ENCODE measurements around the gene GBX1. TPM values are rescaled to one million over a fixed set of nuclear protein-coding genes. Genes with fewer than 3 reads are reported as not detected.
A peak's percentile ranks its signal among the peaks of the same experiment; 100 is the strongest.

GBX1 gene
- total RNA-seq, 2 donors from 2014 or later: 1.2 TPM; not detected in 1

GRCh38 chr7:151115121-151115835 lies 52.2 kb downstream of the GBX1 start:
- Mint-ChIP-seq H3K36me3 (ENCODE audit: low read depth) (peaks cover 19% of the 10 kb centered on the region), H3K27me3 (no peaks in the 10 kb centered on the region), H3K4me3 (peak overlapping the region; percentile 52), H3K27ac (no peak overlapping the region), H3K9me3 (no peaks in the 10 kb centered on the region), H3K4me1 (peaks cover 8% of the 10 kb centered on the region)
- ATAC-seq (replicated peaks): peak; percentile 58

GRCh38 chr7:151114151-151115090 lies 53.1 kb downstream of the GBX1 start:
- Mint-ChIP-seq H3K27ac (no peak overlapping the region), H3K27me3 (no peaks in the 10 kb centered on the region), H3K9me3 (no peaks in the 10 kb centered on the region), H3K4me1 (peaks cover 8% of the 10 kb centered on the region), H3K4me3 (peak overlapping the region; percentile 33), H3K36me3 (ENCODE audit: low read depth) (peaks cover 10% of the 10 kb centered on the region)
- peak; percentile 19 for ATAC-seq (replicated peaks)

GRCh38 chr7:151113344-151114150 lies 53.9 kb downstream of the GBX1 start:
- Mint-ChIP-seq H3K4me1 (peaks cover 8% of the 10 kb centered on the region), H3K4me3 (peak overlapping the region; percentile 33), H3K9me3 (no peaks in the 10 kb centered on the region), H3K36me3 (ENCODE audit: low read depth) (peaks cover 2% of the 10 kb centered on the region), H3K27ac (no peak overlapping the region), H3K27me3 (no peaks in the 10 kb centered on the region)
- ATAC-seq (replicated peaks): no peak

GRCh38 chr7:151110941-151111645 lies 56.4 kb downstream of the GBX1 start:
- Mint-ChIP-seq H3K27me3 (no peaks in the 10 kb centered on the region), H3K9me3 (no peaks in the 10 kb centered on the region), H3K27ac (peak overlapping the region; percentile 49), H3K36me3 (ENCODE audit: low read depth) (no peaks in the 10 kb centered on the region), H3K4me1 (no peaks in the 10 kb centered on the region), H3K4me3 (no peak overlapping the region)
- peak; percentile 85 for ATAC-seq (replicated peaks)

GRCh38 chr7:151110236-151110940 lies 57.1 kb downstream of the GBX1 start:
- Mint-ChIP-seq H3K9me3 (no peaks in the 10 kb centered on the region), H3K27me3 (no peaks in the 10 kb centered on the region), H3K27ac (peak overlapping the region; percentile 49), H3K4me3 (no peak overlapping the region), H3K36me3 (ENCODE audit: low read depth) (no peaks in the 10 kb centered on the region), H3K4me1 (no peaks in the 10 kb centered on the region)
- no peak for ATAC-seq (replicated peaks)

GRCh38 chr7:151109094-151110048 lies 58.1 kb downstream of the GBX1 start:
- no peaks in the 10 kb centered on the region for H3K9me3 Mint-ChIP-seq
- H3K36me3 Mint-ChIP-seq (ENCODE audit: low read depth): no peaks in the 10 kb centered on the region
- H3K27ac Mint-ChIP-seq: no peak overlapping the region
- H3K4me1 Mint-ChIP-seq: no peaks in the 10 kb centered on the region
- no peak overlapping the region for H3K4me3 Mint-ChIP-seq
- H3K27me3 Mint-ChIP-seq: no peaks in the 10 kb centered on the region
- ATAC-seq (replicated peaks): no peak

GRCh38 chr7:151107882-151108281 lies 59.6 kb downstream of the GBX1 start:
- Mint-ChIP-seq H3K27me3 (no peaks in the 10 kb centered on the region), H3K27ac (no peak overlapping the region), H3K9me3 (no peaks in the 10 kb centered on the region), H3K4me3 (no peak overlapping the region), H3K36me3 (ENCODE audit: low read depth) (no peaks in the 10 kb centered on the region), H3K4me1 (no peaks in the 10 kb centered on the region)
- no peak for ATAC-seq (replicated peaks)

GRCh38 chr7:151104411-151105235 lies 62.9 kb downstream of the GBX1 start:
- H3K4me1 Mint-ChIP-seq: no peaks in the 10 kb centered on the region
- no peaks in the 10 kb centered on the region for H3K9me3 Mint-ChIP-seq
- H3K27ac Mint-ChIP-seq: no peak overlapping the region
- no peak for ATAC-seq (replicated peaks)
- H3K4me3 Mint-ChIP-seq: no peak overlapping the region
- no peaks in the 10 kb centered on the region for H3K27me3 Mint-ChIP-seq
- no peaks in the 10 kb centered on the region for H3K36me3 Mint-ChIP-seq (ENCODE audit: low read depth)

GRCh38 chr7:151103973-151104372 lies 63.5 kb downstream of the GBX1 start:
- H3K27me3 Mint-ChIP-seq: no peaks in the 10 kb centered on the region
- H3K4me3 Mint-ChIP-seq: no peak overlapping the region
- no peak overlapping the region for H3K27ac Mint-ChIP-seq
- ATAC-seq (replicated peaks): no peak
- H3K9me3 Mint-ChIP-seq: no peaks in the 10 kb centered on the region
- H3K36me3 Mint-ChIP-seq (ENCODE audit: low read depth): no peaks in the 10 kb centered on the region
- H3K4me1 Mint-ChIP-seq: no peaks in the 10 kb centered on the region

GRCh38 chr7:151102991-151103390 lies 64.5 kb downstream of the GBX1 start:
- H3K27ac Mint-ChIP-seq: no peak overlapping the region
- H3K9me3 Mint-ChIP-seq: no peaks in the 10 kb centered on the region
- no peaks in the 10 kb centered on the region for H3K36me3 Mint-ChIP-seq (ENCODE audit: low read depth)
- H3K4me1 Mint-ChIP-seq: no peaks in the 10 kb centered on the region
- H3K27me3 Mint-ChIP-seq: no peaks in the 10 kb centered on the region
- ATAC-seq (replicated peaks): no peak
- no peak overlapping the region for H3K4me3 Mint-ChIP-seq

- Mint-ChIP-seq H3K27me3 (no peaks in the 10 kb centered on the region), H3K9me3 (no peaks in the 10 kb centered on the region), H3K27ac (no peak overlapping the region), H3K4me1 (no peaks in the 10 kb centered on the region), H3K36me3 (ENCODE audit: low read depth) (no peaks in the 10 kb centered on the region), H3K4me3 (no peak overlapping the region)
- no peak for ATAC-seq (replicated peaks)
Observed at GRCh38 chr7:151101621-151102396, 65.7 kb downstream of the GBX1 start.

All from activated T-helper 17 cell treated with anti-CD3 and anti-CD28 coated beads, Interleukin-2, amount 50 U/mL, for 72 hours (primary cell).